Esophagus muscularis mucosa (tissue), 4 donors: ENCODE measurements around the gene CELSR1. TPM values are rescaled to one million over a fixed set of nuclear protein-coding genes. Genes with fewer than 3 reads are reported as not detected.

ENCODE experiments used
- DNase-seq: peaks from one replicate; pipeline ENCODE4 v3.0.0-alpha.2; 2017; ENCODE audit errors: extremely low spot score
- H3K27ac ChIP-seq, 4 donors: fragments of 200-600 bp; sonication (generic); replicated peaks in 1 of 4; 1 replicate in 3 of 4; 2 replicates in 1 of 4; pipeline ENCODE4 v1.5.1; 2016 to 2019; ENCODE audit warnings: mild to moderate bottlenecking in 1 of 4
- H3K27me3 ChIP-seq, 4 donors: fragments of 200-600 bp; sonication (generic); one replicate each; pipeline versions ENCODE4 v1.5.1 to v1.6.0; 2016 to 2019
- H3K36me3 ChIP-seq, 4 donors: fragments of 200-600 bp; sonication (generic); one replicate each; pipeline ENCODE4 v1.5.1; 2016 to 2019
- H3K4me1 ChIP-seq, 4 donors: fragments of 200-600 bp; sonication (generic); one replicate each; pipeline ENCODE4 v1.5.1; 2016 to 2019
- H3K4me3 ChIP-seq, 4 donors: fragments of 200-600 bp; sonication (generic); 1 replicate in 2 of 4; 2 replicates in 2 of 4; pipeline ENCODE4 v1.5.1; 2016 to 2019; ENCODE audit warnings: mild to moderate bottlenecking in 4 of 4, moderate library complexity in 1 of 4
- H3K9me3 ChIP-seq, 4 donors: fragments of 200-600 bp; sonication (generic); 1 replicate in 3 of 4; 2 replicates in 1 of 4; pipeline ENCODE4 v1.5.1; 2016 to 2019
- CTCF ChIP-seq, 3 experiments: fragments of 200-600 bp in 2 of 3; fragments of 450-650 bp in 1 of 3; sonication (generic) in 2 of 3; IDR thresholded peaks; one replicate each; pipeline ENCODE4 v1.5.1; 2017 to 2019; ENCODE audit warnings: antibody characterized with exemption in 3 of 3, mild to moderate bottlenecking in 2 of 3, moderate library complexity in 1 of 3
- EP300 ChIP-seq: sonication (generic); formaldehyde crosslinking; IDR thresholded peaks from one replicate; pipeline ENCODE4 v1.6.1; 2017; ENCODE audit warnings: antibody characterized with exemption
- POLR2A ChIP-seq: fragments of 450-650 bp; IDR thresholded peaks from one replicate; pipeline ENCODE4 v1.6.1; 2017; ENCODE audit warnings: antibody characterized with exemption, moderate library complexity, mild to moderate bottlenecking, low read depth
- POLR2AphosphoS5 ChIP-seq, 2 donors: sonication (generic); formaldehyde crosslinking; IDR thresholded peaks; one replicate each; pipeline ENCODE4 v1.6.1; 2017; ENCODE audit warnings: antibody characterized with exemption in 2 of 2
- WGBS: methylation state at CpG from one replicate; pipeline ENCODE4 v1.1.5; 2018; 5-methylcytosine and 5-hydroxymethylcytosine counted together
- intact Hi-C: fragments of 100-400 bp; cut with DNase I; formaldehyde crosslinking; loops from one replicate; pipeline ENCODE4 v1.15.1; 2023
- total RNA-seq, 4 donors: library from RNA; depleted of rRNA; stranded (reverse); fragments of >200 nt; gene quantifications; one replicate each; pipeline versions ENCODE4 v1.1.0 to v1.2.1, GENCODE V29; 2016

Gene CELSR1
- total RNA-seq, 4 donors from 2014 or later = 2.5 to 2.7 (median 2.6) TPM

GRCh38 chr22:46532416-46532815, 5.0 kb downstream of the CELSR1 start:
- intact Hi-C loops = no loop called here
- Histone ChIP-seq H3K27ac (no peak overlapping the region), H3K9me3 (no peaks in the 10 kb centered on the region), H3K36me3 (no peaks in the 10 kb centered on the region), H3K4me1 (peaks cover 0 to 20% (median 10%) of the 10 kb centered on the region in 4 donors), H3K27me3 (peaks cover 0 to 33% (median 5%) of the 10 kb centered on the region in 4 donors), H3K4me3 (no peak overlapping the region)
- WGBS = 43% methylated on average over 3 of the region's 3 CpGs
- no peak for TF ChIP-seq CTCF (IDR thresholded peaks at IDR 0.05)
- no peak for TF ChIP-seq POLR2A
- TF ChIP-seq POLR2AphosphoS5 (IDR thresholded peaks at IDR 0.05) = no peak
- no peak for TF ChIP-seq EP300
- no peak for DNase-seq

GRCh38 chr22:46531581-46532175, 5.7 kb downstream of the CELSR1 start:
- DNase-seq = no peak
- Histone ChIP-seq H3K27ac (no peak overlapping the region), H3K36me3 (no peaks in the 10 kb centered on the region), H3K4me3 (no peak overlapping the region), H3K9me3 (no peaks in the 10 kb centered on the region), H3K4me1 (peaks cover 0 to 13% (median 8%) of the 10 kb centered on the region in 4 donors), H3K27me3 (peaks cover 0 to 30% (median 5%) of the 10 kb centered on the region in 4 donors)
- TF ChIP-seq CTCF (IDR thresholded peaks at IDR 0.05) (no peak), POLR2A (no peak), POLR2AphosphoS5 (IDR thresholded peaks at IDR 0.05) (no peak), EP300 (no peak)
- intact Hi-C loops = no loop called here
- WGBS = 92% methylated on average over 15 of the region's 16 CpGs

GRCh38 chr22:46528121-46528610, 9.3 kb downstream of the CELSR1 start:
- no peak for TF ChIP-seq CTCF (IDR thresholded peaks at IDR 0.05)
- no peak for TF ChIP-seq POLR2A
- no peak for TF ChIP-seq POLR2AphosphoS5 (IDR thresholded peaks at IDR 0.05)
- TF ChIP-seq EP300 = no peak
- intact Hi-C loops = no loop called here

GRCh38 chr22:46526244-46526839, 11.1 kb downstream of the CELSR1 start:
- no peak overlapping the region for H3K27ac ChIP-seq
- H3K27me3 ChIP-seq = peaks cover 0 to 12% (median 0%) of the 10 kb centered on the region in 4 donors
- intact Hi-C loops = no loop called here
- 86% methylated on average over 10 of the region's 13 CpGs for WGBS
- H3K4me3 ChIP-seq = no peak overlapping the region
- TF ChIP-seq POLR2AphosphoS5 (IDR thresholded peaks at IDR 0.05) (no peak), EP300 (no peak), CTCF (IDR thresholded peaks at IDR 0.05) (no peak), POLR2A (no peak)
- H3K36me3 ChIP-seq = no peaks in the 10 kb centered on the region
- H3K9me3 ChIP-seq = no peaks in the 10 kb centered on the region
- peaks cover 0 to 9% (median 8%) of the 10 kb centered on the region in 4 donors for H3K4me1 ChIP-seq
- no peak for DNase-seq

More at GRCh38 chr22:46528121-46528610, 9.3 kb downstream of the CELSR1 start:
- no peak for DNase-seq
- Histone ChIP-seq H3K4me3 (no peak overlapping the region), H3K36me3 (no peaks in the 10 kb centered on the region), H3K27me3 (peaks cover 0 to 12% (median 0%) of the 10 kb centered on the region in 4 donors), H3K27ac (no peak overlapping the region), H3K4me1 (peaks cover 0 to 9% (median 8%) of the 10 kb centered on the region in 4 donors), H3K9me3 (no peaks in the 10 kb centered on the region)
- 79% methylated on average over 15 of the region's 15 CpGs for WGBS
